ENCODE measurements around the gene UBE2G2. TPM values are rescaled to one million over a fixed set of nuclear protein-coding genes. Genes with fewer than 3 reads are reported as not detected.

Gene UBE2G2
- total and polyA plus RNA-seq, 2 of the 4 experiments (the other 2 are of a cell fraction) = 65.4 to 91.7 TPM

- no TSS peak for BruUV-seq (replicated peaks)
- H2AFZ ChIP-seq (replicated peaks; ENCODE audit: low read length, poor library complexity) = no peak overlapping the region
- no peak overlapping the region for H3K4me2 ChIP-seq (ENCODE audit: low read depth, low read length)
- H2AK5ac ChIP-seq (ENCODE audit: low read depth, low read length) = no peak overlapping the region
- no peak overlapping the region for H3K14ac ChIP-seq (replicated peaks; ENCODE audit: low read depth, low read length)
- peaks cover 4% of the 10 kb centered on the region; the same call in 1 of the 2 replicates for H3K9me1 ChIP-seq (ENCODE audit: insufficient read depth, low read length)
- no peak overlapping the region for H4K8ac ChIP-seq (ENCODE audit: low read depth in 2 of 2, low read length in 2 of 2)
- H2AK9ac ChIP-seq (replicated peaks; ENCODE audit: low read depth, low read length, poor library complexity) = no peak overlapping the region
- H2BK120ac ChIP-seq (ENCODE audit: low read depth, low read length) = no peak overlapping the region
- no peak overlapping the region for H2BK20ac ChIP-seq (ENCODE audit: low read depth, low read length)
- no peak overlapping the region for H3K9ac ChIP-seq (ENCODE audit: low read depth, low read length)
- dilution Hi-C loops (cut with HindIII; ENCODE audit: low sequenced_read_pairs, unreplicated experiment) = no loop called here
- H3K4ac ChIP-seq (ENCODE audit: low read depth, low read length) = no peak overlapping the region
- no peak overlapping the region for H3K23ac ChIP-seq (ENCODE audit: low read depth, low read length)
- H3K79me1 ChIP-seq (ENCODE audit: low read depth in 1 of 2, low read length in 2 of 2) = peaks cover 30 to 35% of the 10 kb centered on the region in 2 experiments
- ChIA-PET POLR2A (ENCODE audit: unreplicated experiment) (no interaction called here), CTCF (interaction anchor here (1.4 kb wide), 1 partner anchor 15 kb away, joined by 3 read pairs; no protein-coding TSS in a partner anchor)
- no peak overlapping the region for H3K18ac ChIP-seq (ENCODE audit: low read depth, low read length)
- H4K5ac ChIP-seq (ENCODE audit: low read depth, low read length) = no peak overlapping the region
- TF ChIP-seq MAZ (IDR thresholded peaks at IDR 0.05; ENCODE audit: borderline replicate concordance, low read depth, low read length) (no peak), FOS (IDR thresholded peaks at IDR 0.05; ENCODE audit: low read depth, low read length) (no peak), CEBPB (IDR thresholded peaks at IDR 0.05; ENCODE audit: low read depth, low read length) (no peak), NFE2L2 (IDR thresholded peaks at IDR 0.05; ENCODE audit: low read depth, low read length) (no peak), POLR2A (IDR thresholded peaks at IDR 0.05; ENCODE audit: low read depth, low read length) (no peak), RCOR1 (IDR thresholded peaks at IDR 0.05; ENCODE audit: insufficient replicate concordance, low read length) (no peak), SMC3 (IDR thresholded peaks at IDR 0.05; ENCODE audit: low read depth, low read length) (no peak), ELK1 (IDR thresholded peaks at IDR 0.05; ENCODE audit: borderline replicate concordance, low read depth, low read length) (no peak), USF2 (IDR thresholded peaks at IDR 0.05; ENCODE audit: low read depth, low read length) (no peak), MAFK (IDR thresholded peaks at IDR 0.05; ENCODE audit: low read depth, low read length) (no peak), RFX5 (IDR thresholded peaks at IDR 0.05; ENCODE audit: low read depth, low read length) (no peak), CHD1 (IDR thresholded peaks at IDR 0.05; ENCODE audit: low read depth, low read length) (no peak), MXI1 (IDR thresholded peaks at IDR 0.05; ENCODE audit: borderline replicate concordance, low read depth, low read length) (no peak)
- no peak overlapping the region for H2BK5ac ChIP-seq (ENCODE audit: low read depth, low read length, poor library complexity, severe bottlenecking)
- intact Hi-C loops (cut with micrococcal nuclease) = no loop called here
- no peak overlapping the region for H3K4me3 ChIP-seq (ENCODE audit: insufficient read depth, low read depth, low read length)
- H4K91ac ChIP-seq (ENCODE audit: insufficient read depth, low read depth, low read length) = no peak overlapping the region
- H3K56ac ChIP-seq (ENCODE audit: extremely low read depth, insufficient read depth, low read length) = no peak overlapping the region
- no peak for ATAC-seq (ENCODE audit: low read depth)
- no CpG with 5 or more reads among the region's 8 CpGs for WGBS, 2 experiments (ENCODE audit: extremely low coverage in 2 of 2, insufficient read length in 1 of 2)
- peaks cover 13% of the 10 kb centered on the region for H4K20me1 ChIP-seq (ENCODE audit: insufficient read depth, low read length)
- in situ Hi-C loops (cut with MboI; ENCODE audit: low sequenced_read_pairs) = no loop called here
- H3K27me3 ChIP-seq (ENCODE audit: control insufficient read depth, insufficient read depth, low read length) = no peaks in the 10 kb centered on the region
- H3K4me1 ChIP-seq (ENCODE audit: control insufficient read depth, insufficient read depth, low read length) = 0 out of 2 replicates have a peak, but pooled peaks cover 2% of the 10 kb centered on the region
- no peak for DNase-seq
- H3K27ac ChIP-seq (ENCODE audit: insufficient read depth, low read length) = no peak overlapping the region
- peaks cover 30% of the 10 kb centered on the region for H3K36me3 ChIP-seq (ENCODE audit: control insufficient read depth, insufficient read depth, low read length)
- H3K9me3 ChIP-seq (ENCODE audit: control insufficient read depth, insufficient read depth, low read length) = no peaks in the 10 kb centered on the region
- H2BK15ac ChIP-seq (ENCODE audit: low read depth, low read length) = no peak overlapping the region
Measured at GRCh38 chr21:44778499-44778911, 23.1 kb downstream of the UBE2G2 start.
